Right lobe of liver (tissue), 6 donors: Measurements from ENCODE around the gene CDC42EP4. TPM values are rescaled to one million over a fixed set of nuclear protein-coding genes. Genes with fewer than 3 reads are reported as not detected.
A peak's percentile ranks its signal among the peaks of the same experiment; 100 is the strongest.

Source experiments
- ATAC-seq, 4 donors: fragments of 200-7000 bp; cut with Tn5 transposase; one replicate each; pipeline ENCODE4 v1.9.1; 2020; ENCODE audit warnings: mild to moderate bottlenecking in 4 of 4, moderate library complexity in 4 of 4
- DNase-seq, 3 donors: peaks; one replicate each; pipeline ENCODE4 v3.0.0-alpha.2; 2020
- H3K27ac ChIP-seq, 3 donors: fragments of 200-600 bp; one replicate each; pipeline ENCODE4 v1.8.0; 2022
- H3K27me3 ChIP-seq, 2 donors: fragments of 200-600 bp; one replicate each; pipeline ENCODE4 v1.8.0; 2022
- H3K36me3 ChIP-seq, 4 donors: fragments of 200-600 bp; sonication (generic) in 1 of 4; one replicate each; pipeline versions ENCODE4 v1.5.1 to v1.8.0; 2017 to 2022; ENCODE audit warnings: control low read depth in 1 of 4
- H3K4me1 ChIP-seq, 4 donors: fragments of 200-600 bp; sonication (generic) in 1 of 4; one replicate each; pipeline versions ENCODE4 v1.5.1 to v1.8.0; 2017 to 2022; ENCODE audit warnings: control low read depth in 1 of 4
- H3K4me3 ChIP-seq, 3 donors: fragments of 200-600 bp; one replicate each; pipeline ENCODE4 v1.8.0; 2022
- H3K9me3 ChIP-seq, 4 donors: fragments of 200-600 bp; sonication (generic) in 1 of 4; one replicate each; pipeline versions ENCODE4 v1.5.1 to v1.8.0; 2017 to 2022; ENCODE audit warnings: control low read depth in 1 of 4
- CTCF ChIP-seq, 4 donors: fragments of 200-600 bp in 3 of 4; fragments of 450-650 bp in 1 of 4; IDR thresholded peaks; one replicate each; pipeline versions ENCODE4 v1.5.1 to v1.8.0; 2016 to 2022; ENCODE audit warnings: antibody characterized with exemption in 4 of 4, mild to moderate bottlenecking in 2 of 4
- POLR2A ChIP-seq: fragments of 450-650 bp; IDR thresholded peaks from one replicate; pipeline ENCODE4 v1.6.1; 2017; ENCODE audit warnings: antibody characterized with exemption, mild to moderate bottlenecking
- WGBS: methylation state at CpG from one replicate; pipeline ENCODE4 v1.1.6; 2018; ENCODE audit warnings: low coverage, low lambda C conversion rate; ENCODE audit not compliant: insufficient coverage; ENCODE audit errors: missing lambda C conversion rate; 5-methylcytosine and 5-hydroxymethylcytosine counted together
- intact Hi-C, 2 donors: fragments of 100-400 bp; cut with DNase I; formaldehyde crosslinking; loops; one replicate each; pipeline versions ENCODE4 v1.11.2 to v1.14.1; 2022
- total RNA-seq, 6 experiments: library from RNA; depleted of rRNA in 2 of 6; stranded (reverse); fragments of >200 nt in 2 of 6; fragmentation: NEBNext Ultra II Directional in 3 of 6; extraction: Animal tissue kit (Norgen Biotek cat#: 25700) in 3 of 6; gene quantifications; one replicate each; pipeline versions ENCODE4 v1.1.0 to v1.2.4, GENCODE V29; 2016 to 2023
- donor health status: DM: no; HTN: yes; CAD: no.
- donor health status: DM: no; HTN: no; CAD: no.
- donor health status: DM: no; HTN: no; CAD: no.
- donor health status: DM: no; HTN: yes; CAD: no.
- donor health status: DM: no; HTN: yes; CAD: no.

The CDC42EP4 gene
- total RNA-seq, 6 experiments from 2014 or later: 27.5 to 34.9 (median 30.9) TPM

GRCh38 chr17:73283250-73283649, 28.6 kb downstream of the CDC42EP4 start:
- H3K4me1 ChIP-seq: peaks cover 1 to 31% (median 19%) of the 10 kb centered on the region in 4 donors
- DNase-seq (no peak), ATAC-seq (no peak)
- 86% methylated on average over 2 of the region's 5 CpGs for WGBS
- TF ChIP-seq CTCF (IDR thresholded peaks at IDR 0.05) (no peak), POLR2A (no peak)
- no peaks in the 10 kb centered on the region for H3K9me3 ChIP-seq
- H3K4me3 ChIP-seq: no peak overlapping the region
- H3K27ac ChIP-seq: no peak overlapping the region
- peaks cover 0 to 28% (median 12%) of the 10 kb centered on the region in 4 donors for H3K36me3 ChIP-seq
- H3K27me3 ChIP-seq: no peaks in the 10 kb centered on the region
- intact Hi-C loops: no loop called here

GRCh38 chr17:73282629-73283028, 29.2 kb downstream of the CDC42EP4 start:
- H3K36me3 ChIP-seq: peaks cover 0 to 28% (median 12%) of the 10 kb centered on the region in 4 donors
- H3K27me3 ChIP-seq: no peaks in the 10 kb centered on the region
- H3K4me3 ChIP-seq: no peak overlapping the region
- intact Hi-C loops: no loop called here
- TF ChIP-seq CTCF (IDR thresholded peaks at IDR 0.05): no peak
- TF ChIP-seq POLR2A: no peak
- no peak overlapping the region for H3K27ac ChIP-seq
- no peak for ATAC-seq
- WGBS: 95% methylated on average over 8 of the region's 9 CpGs
- peaks cover 1 to 31% (median 16%) of the 10 kb centered on the region in 4 donors for H3K4me1 ChIP-seq
- no peak for DNase-seq
- H3K9me3 ChIP-seq: no peaks in the 10 kb centered on the region

- Histone ChIP-seq H3K27ac (no peak overlapping the region), H3K4me1 (peaks cover 1 to 25% (median 12%) of the 10 kb centered on the region in 4 donors), H3K36me3 (peaks cover 0 to 28% (median 12%) of the 10 kb centered on the region in 4 donors), H3K27me3 (no peaks in the 10 kb centered on the region), H3K9me3 (no peaks in the 10 kb centered on the region), H3K4me3 (no peak overlapping the region)
- intact Hi-C loops: no loop called here
- TF ChIP-seq CTCF (IDR thresholded peaks at IDR 0.05) (no peak), POLR2A (no peak)
- ATAC-seq (no peak), DNase-seq (no peak)
- WGBS: 100% methylated on average over 2 of the region's 7 CpGs
Measured at GRCh38 chr17:73281928-73282327, 29.9 kb downstream of the CDC42EP4 start.

- intact Hi-C loops: no loop called here
- peaks cover 0 to 16% (median 5%) of the 10 kb centered on the region in 4 donors for H3K36me3 ChIP-seq
- H3K4me1 ChIP-seq: peaks cover 1 to 19% (median 9%) of the 10 kb centered on the region in 4 donors
- DNase-seq (no peak), ATAC-seq (no peak)
- H3K27ac ChIP-seq: no peak overlapping the region
- no peaks in the 10 kb centered on the region for H3K27me3 ChIP-seq
- H3K4me3 ChIP-seq: no peak overlapping the region
- 93% methylated on average over 12 of the region's 12 CpGs for WGBS
- H3K9me3 ChIP-seq: no peaks in the 10 kb centered on the region
- no peak for TF ChIP-seq CTCF (IDR thresholded peaks at IDR 0.05)
- TF ChIP-seq POLR2A: no peak
Measured at GRCh38 chr17:73280191-73280590, 31.6 kb downstream of the CDC42EP4 start.

- no peak for TF ChIP-seq POLR2A
- no peak for TF ChIP-seq CTCF (IDR thresholded peaks at IDR 0.05)
- DNase-seq (no peak), ATAC-seq (no peak)
- WGBS: 83% methylated on average over 3 of the region's 7 CpGs
- Histone ChIP-seq H3K27me3 (no peaks in the 10 kb centered on the region), H3K36me3 (peaks cover 0 to 11% (median under 1%) of the 10 kb centered on the region in 4 donors), H3K27ac (peak overlapping the region in 2 of 3 donors; percentile 31 to 33), H3K4me1 (peaks cover 1 to 19% (median 9%) of the 10 kb centered on the region in 4 donors), H3K9me3 (no peaks in the 10 kb centered on the region), H3K4me3 (no peak overlapping the region)
- intact Hi-C loops: no loop called here
Measured at GRCh38 chr17:73279704-73280103, 32.1 kb downstream of the CDC42EP4 start.
